GM12878 (cell line): ENCODE results near the gene AHNAK2. TPM values are rescaled to one million over a fixed set of nuclear protein-coding genes. Genes with fewer than 3 reads are reported as not detected.

ENCODE experiments used
- CBFB ChIP-seq: IDR thresholded peaks from 2 replicates; pipeline ENCODE4 v1.6.1; 2016; ENCODE audit warnings: antibody characterized with exemption, low read depth
- KAT2A ChIP-seq: conservative IDR thresholded peaks from 2 replicates; pipeline ENCODE4 v1.6.1; 2011; ENCODE audit warnings: low read depth, low read length; ENCODE audit not compliant: control insufficient read depth
- POLR2A ChIP-seq: IDR thresholded peaks from 2 replicates; pipeline ENCODE4 v1.6.1; 2011; ENCODE audit warnings: low read depth, mild to moderate bottlenecking, low read length
- RCOR1 ChIP-seq: conservative IDR thresholded peaks from 2 replicates; pipeline ENCODE4 v1.6.1; 2012; ENCODE audit warnings: low read depth, low read length, improper control_type of control experiment
- SMC3 ChIP-seq: IDR thresholded peaks from 2 replicates; pipeline ENCODE4 v1.6.1; 2011; ENCODE audit warnings: low read length, improper control_type of control experiment, borderline replicate concordance
- SUZ12 ChIP-seq: fragments of 200-600 bp; sonication (generic); IDR thresholded peaks from one replicate; pipeline ENCODE4 v1.6.1; 2018; ENCODE audit warnings: antibody characterized with exemption, mild to moderate bottlenecking; ENCODE audit not compliant: unreplicated experiment
- TCF3 ChIP-seq: IDR thresholded peaks from 2 replicates; pipeline ENCODE4 v1.6.1; 2012; ENCODE audit warnings: low read depth, mild to moderate bottlenecking, low read length, borderline replicate concordance; ENCODE audit not compliant: insufficient read depth
- ZBED1 ChIP-seq: IDR thresholded peaks from 2 replicates; pipeline ENCODE4 v1.6.1; 2016; ENCODE audit warnings: borderline replicate concordance
- polyA plus RNA-seq, 11 experiments: library from polyadenylated mRNA; depleted of rRNA in 4 of 11; unstranded in 6 of 11; stranded (reverse) in 5 of 11; fragments of >200 nt; fragmentation: Nextera tagmentation in 4 of 11; fragmentation: Illumina TruSeq in 1 of 11; extraction: Ambion mirVana in 4 of 11; extraction: Trizol in 1 of 11; gene quantifications; 1 replicate in 1 of 11; 2 replicates in 10 of 11; pipeline versions ENCODE4 v1.2.1 to v1.2.3, GENCODE V29; 2011 to 2016; ENCODE audit warnings: inconsistent platforms in 2 of 11, missing spikeins in 2 of 11, low read depth in 1 of 11
- total RNA-seq, 4 experiments: library from RNA; depleted of rRNA in 3 of 4; stranded (reverse); fragments of >200 nt in 3 of 4; fragmentation: Illumina TruSeq in 1 of 4; extraction: Trizol in 1 of 4; gene quantifications; 2 replicates each; pipeline versions ENCODE4 v1.2.1 to v1.2.3, GENCODE V29; 2013 to 2021
- TF ChIP-seq, protein P1 (sequence below): fragments of 450-650 bp; IDR thresholded peaks from 2 replicates; pipeline ENCODE4 v1.6.1; 2018; ENCODE audit warnings: borderline replicate concordance, mild to moderate bottlenecking; ENCODE audit not compliant: partially characterized antibody
- TF ChIP-seq, protein P2 (sequence below): fragments of 450-650 bp; IDR thresholded peaks from 2 replicates; pipeline ENCODE4 v1.6.1; 2016; ENCODE audit warnings: mild to moderate bottlenecking, moderate library complexity, borderline replicate concordance
- TF ChIP-seq, protein P3 (sequence below): IDR thresholded peaks from 2 replicates; pipeline ENCODE4 v1.6.1; 2011; ENCODE audit warnings: low read depth, mild to moderate bottlenecking, low read length, moderate library complexity, borderline replicate concordance; ENCODE audit errors: extremely low read depth

Gene AHNAK2
- total and polyA plus RNA-seq, 10 of the 15 experiments (the other 5 are each of a cell fraction or from before 2014, with no cell fraction given), result 0.03 to 0.10 TPM; not detected in 8

DNA sequence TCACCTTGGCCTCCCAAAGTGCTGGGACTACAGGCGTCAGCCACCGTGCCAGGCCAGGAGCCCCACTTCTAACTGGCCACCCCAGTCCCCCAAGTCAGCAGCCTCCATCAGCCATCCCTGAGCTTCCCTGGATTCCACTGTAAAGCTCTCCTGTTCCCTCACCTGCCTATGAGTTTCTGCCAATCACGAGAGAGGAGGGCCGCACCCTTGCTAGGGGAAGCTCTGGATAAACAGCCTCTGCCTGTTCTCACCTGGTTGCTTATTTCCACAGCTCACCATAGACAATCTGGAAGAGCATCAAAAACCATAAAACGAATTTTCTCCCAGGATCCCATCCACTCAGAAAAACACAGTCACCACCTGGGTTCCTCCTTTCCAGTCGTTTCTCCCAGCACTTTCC is 37.7 kb upstream of the AHNAK2 start (continued):
- TF ChIP-seq, protein P1, sequence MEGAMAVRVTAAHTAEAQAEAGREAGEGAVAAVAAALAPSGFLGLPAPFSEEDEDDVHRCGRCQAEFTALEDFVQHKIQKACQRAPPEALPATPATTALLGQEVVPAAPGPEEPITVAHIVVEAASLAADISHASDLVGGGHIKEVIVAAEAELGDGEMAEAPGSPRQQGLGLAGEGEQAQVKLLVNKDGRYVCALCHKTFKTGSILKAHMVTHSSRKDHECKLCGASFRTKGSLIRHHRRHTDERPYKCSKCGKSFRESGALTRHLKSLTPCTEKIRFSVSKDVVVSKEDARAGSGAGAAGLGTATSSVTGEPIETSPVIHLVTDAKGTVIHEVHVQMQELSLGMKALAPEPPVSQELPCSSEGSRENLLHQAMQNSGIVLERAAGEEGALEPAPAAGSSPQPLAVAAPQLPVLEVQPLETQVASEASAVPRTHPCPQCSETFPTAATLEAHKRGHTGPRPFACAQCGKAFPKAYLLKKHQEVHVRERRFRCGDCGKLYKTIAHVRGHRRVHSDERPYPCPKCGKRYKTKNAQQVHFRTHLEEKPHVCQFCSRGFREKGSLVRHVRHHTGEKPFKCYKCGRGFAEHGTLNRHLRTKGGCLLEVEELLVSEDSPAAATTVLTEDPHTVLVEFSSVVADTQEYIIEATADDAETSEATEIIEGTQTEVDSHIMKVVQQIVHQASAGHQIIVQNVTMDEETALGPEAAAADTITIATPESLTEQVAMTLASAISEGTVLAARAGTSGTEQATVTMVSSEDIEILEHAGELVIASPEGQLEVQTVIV, result no peak
- TF ChIP-seq, protein P2, sequence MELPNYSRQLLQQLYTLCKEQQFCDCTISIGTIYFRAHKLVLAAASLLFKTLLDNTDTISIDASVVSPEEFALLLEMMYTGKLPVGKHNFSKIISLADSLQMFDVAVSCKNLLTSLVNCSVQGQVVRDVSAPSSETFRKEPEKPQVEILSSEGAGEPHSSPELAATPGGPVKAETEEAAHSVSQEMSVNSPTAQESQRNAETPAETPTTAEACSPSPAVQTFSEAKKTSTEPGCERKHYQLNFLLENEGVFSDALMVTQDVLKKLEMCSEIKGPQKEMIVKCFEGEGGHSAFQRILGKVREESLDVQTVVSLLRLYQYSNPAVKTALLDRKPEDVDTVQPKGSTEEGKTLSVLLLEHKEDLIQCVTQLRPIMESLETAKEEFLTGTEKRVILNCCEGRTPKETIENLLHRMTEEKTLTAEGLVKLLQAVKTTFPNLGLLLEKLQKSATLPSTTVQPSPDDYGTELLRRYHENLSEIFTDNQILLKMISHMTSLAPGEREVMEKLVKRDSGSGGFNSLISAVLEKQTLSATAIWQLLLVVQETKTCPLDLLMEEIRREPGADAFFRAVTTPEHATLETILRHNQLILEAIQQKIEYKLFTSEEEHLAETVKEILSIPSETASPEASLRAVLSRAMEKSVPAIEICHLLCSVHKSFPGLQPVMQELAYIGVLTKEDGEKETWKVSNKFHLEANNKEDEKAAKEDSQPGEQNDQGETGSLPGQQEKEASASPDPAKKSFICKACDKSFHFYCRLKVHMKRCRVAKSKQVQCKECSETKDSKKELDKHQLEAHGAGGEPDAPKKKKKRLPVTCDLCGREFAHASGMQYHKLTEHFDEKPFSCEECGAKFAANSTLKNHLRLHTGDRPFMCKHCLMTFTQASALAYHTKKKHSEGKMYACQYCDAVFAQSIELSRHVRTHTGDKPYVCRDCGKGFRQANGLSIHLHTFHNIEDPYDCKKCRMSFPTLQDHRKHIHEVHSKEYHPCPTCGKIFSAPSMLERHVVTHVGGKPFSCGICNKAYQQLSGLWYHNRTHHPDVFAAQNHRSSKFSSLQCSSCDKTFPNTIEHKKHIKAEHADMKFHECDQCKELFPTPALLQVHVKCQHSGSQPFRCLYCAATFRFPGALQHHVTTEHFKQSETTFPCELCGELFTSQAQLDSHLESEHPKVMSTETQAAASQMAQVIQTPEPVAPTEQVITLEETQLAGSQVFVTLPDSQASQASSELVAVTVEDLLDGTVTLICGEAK, result no peak
- TF ChIP-seq, protein P3, sequence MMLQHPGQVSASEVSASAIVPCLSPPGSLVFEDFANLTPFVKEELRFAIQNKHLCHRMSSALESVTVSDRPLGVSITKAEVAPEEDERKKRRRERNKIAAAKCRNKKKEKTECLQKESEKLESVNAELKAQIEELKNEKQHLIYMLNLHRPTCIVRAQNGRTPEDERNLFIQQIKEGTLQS, result no peak
- TF ChIP-seq SMC3, result no peak
- no peak for TF ChIP-seq POLR2A
- no peak for TF ChIP-seq SUZ12
- no peak for TF ChIP-seq RCOR1
- TF ChIP-seq CBFB, result no peak
- TF ChIP-seq TCF3, result no peak
- TF ChIP-seq ZBED1, result no peak
- no peak for TF ChIP-seq KAT2A
